NCI-H146 treated with DMSO at 0.1 percent for 48 hours (cell line): ENCODE results near the gene FRMD8.
"Not testable (repeated sequence)": the region's sequence is repeated elsewhere in the genome, so short reads cannot be mapped to it uniquely, and the experiment has no call there.

Experiments used
- DNase-seq: peaks from one replicate; lab custom pipeline; 2025; ENCODE audit not compliant: unreplicated experiment; lab: John Stamatoyannopoulos, UW

Gene FRMD8

DNA sequence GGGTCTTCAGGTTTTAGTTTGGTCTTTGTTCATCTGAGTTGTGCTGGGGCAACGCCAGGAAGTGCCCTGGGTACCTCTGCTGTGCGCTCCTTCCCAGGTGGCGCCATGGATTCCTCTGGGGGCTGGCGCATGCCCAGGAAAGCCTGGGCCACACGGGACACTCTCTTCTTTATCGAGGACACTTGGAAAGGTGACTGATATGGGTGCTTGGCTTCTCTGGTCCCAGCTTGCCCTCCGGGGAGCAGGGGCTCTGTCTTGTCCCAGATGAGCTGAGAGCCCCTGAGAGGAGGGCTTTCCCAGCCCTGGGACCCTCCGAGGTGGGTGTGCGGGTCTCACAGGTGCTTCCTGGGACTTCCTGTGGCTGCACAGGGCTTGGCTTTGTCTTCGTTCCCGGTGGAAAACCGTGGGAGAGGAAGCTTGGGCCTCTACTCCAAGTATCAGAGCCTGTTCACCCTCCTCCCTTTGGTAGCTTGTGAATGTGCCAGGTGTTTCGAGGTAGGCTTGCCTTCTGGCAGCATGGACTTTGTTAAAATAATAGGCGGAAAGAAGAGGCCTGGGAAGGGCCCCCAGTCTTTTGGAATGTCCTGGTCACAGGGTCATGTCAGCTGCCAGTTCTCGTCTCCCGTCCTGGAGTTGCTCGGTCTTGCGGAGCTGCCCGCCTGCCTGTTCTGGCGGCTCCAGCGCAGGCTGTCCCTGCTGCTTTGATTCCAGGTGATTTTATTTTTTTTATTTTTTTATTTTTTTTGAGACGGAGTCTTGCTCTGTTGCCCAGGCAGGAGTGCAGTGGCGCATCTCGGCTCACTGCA lies 26.0 kb downstream of the FRMD8 start:
- no peak for DNase-seq

DNA sequence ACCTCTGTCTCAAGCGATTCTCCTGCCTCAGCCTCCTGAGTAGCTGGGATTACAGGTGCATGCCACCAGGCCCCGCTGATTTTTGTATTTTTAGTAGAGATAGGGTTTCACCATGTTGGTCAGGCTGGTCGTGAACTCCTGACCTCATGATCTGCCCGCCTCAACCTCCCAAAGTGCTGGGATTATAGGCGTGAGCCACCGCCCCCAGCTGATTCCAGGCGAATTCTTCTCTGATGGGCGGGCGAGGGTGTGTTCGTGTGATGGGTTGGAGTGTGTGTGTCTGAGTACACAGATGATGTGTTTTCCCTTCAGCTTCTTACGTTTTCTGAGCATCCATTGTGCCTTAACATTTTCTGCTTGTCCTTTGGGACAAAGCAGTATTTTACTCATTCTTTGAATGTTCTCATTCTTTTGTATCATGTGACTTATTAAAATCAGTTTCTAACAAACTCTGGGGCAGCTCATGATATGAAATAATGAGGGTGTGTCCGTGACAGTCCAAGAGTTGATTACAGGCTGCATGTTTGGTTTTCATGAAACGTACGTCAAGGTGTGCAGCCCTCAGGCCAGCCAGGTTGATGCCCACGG lies 26.7 kb downstream of the FRMD8 start:
- DNase-seq, result not testable (repeated sequence)

- no peak for DNase-seq
These were observed 28.5 kb downstream of the FRMD8 start for GRCh38 chr11:65414776-65415498.

- DNase-seq, result no peak
These were observed 29.3 kb downstream of the FRMD8 start for GRCh38 chr11:65415499-65416340.

GRCh38 chr11:65416341-65416824 lies 29.9 kb downstream of the FRMD8 start:
- peak; percentile 48 for DNase-seq

GRCh38 chr11:65416841-65417701 lies 30.6 kb downstream of the FRMD8 start:
- no peak for DNase-seq

- DNase-seq, result no peak
These were observed 31.4 kb downstream of the FRMD8 start for GRCh38 chr11:65417702-65418430.

DNA sequence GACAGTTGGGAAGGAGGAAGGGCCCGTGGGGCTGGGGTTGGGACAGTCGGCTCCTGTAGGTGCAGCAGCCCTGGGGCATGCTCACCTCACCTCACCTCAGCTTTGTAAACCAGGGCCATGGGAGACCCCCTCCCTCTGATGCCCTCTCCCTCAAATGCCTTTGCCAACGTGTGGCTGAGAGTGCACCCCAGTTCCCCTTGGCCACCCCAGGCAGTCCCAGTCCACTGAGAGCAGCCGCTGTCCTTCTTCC lies 31.9 kb downstream of the FRMD8 start:
- DNase-seq, result no peak

DNA sequence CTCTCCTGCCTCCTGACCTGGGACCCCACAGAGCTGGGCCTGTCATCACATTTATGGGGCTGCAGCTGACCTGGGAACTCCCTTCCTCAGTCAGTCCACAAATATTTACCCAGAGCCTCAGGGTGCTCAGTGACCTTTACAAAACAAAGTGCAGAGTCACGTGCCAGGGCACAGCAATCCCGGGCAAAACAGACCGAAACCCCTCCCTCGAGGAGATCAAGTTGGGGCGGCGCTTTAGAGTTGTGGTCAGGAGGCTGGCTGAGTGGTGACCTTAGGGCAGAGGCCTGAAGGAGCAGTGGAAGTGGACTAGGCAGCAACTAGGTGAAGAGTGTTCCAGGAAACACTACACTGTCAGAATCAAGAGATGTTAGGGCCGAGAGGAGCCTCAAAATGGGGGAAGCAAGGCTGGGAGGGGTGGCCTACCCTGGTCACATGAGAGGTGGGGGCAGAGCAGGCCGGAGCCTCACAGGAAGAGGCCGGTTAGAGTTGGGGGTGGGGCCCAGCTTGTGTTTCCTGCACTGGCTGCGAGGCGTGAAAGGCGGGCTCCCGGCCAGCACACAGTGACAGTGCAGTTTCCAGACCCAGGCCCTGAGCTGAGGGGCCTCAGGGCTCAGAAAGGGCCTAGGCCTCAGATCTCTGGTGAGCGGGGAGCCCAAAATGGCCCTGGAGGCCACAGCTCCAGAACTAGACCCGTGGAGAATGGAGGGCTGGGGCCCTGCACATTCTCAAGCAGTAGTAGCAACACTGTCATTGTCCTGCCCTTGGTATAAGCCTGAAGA lies 32.4 kb downstream of the FRMD8 start:
- peak; percentile 97 for DNase-seq

DNA sequence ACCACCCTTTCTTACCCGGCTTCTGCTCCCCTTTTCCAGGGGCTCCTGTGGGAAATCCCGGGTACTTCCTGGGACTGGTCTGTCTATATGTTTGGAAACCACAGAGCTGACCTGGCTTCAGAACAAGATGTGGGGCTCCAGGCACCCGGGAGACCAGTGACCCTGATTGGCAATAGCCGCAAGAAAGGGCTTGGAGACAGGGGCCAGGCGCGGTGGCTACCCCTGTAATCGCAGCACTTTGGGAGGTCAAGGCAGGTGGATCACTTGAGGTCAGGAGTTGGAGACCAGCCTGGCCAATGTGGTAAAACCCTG lies 33.0 kb downstream of the FRMD8 start:
- no peak for DNase-seq

DNA sequence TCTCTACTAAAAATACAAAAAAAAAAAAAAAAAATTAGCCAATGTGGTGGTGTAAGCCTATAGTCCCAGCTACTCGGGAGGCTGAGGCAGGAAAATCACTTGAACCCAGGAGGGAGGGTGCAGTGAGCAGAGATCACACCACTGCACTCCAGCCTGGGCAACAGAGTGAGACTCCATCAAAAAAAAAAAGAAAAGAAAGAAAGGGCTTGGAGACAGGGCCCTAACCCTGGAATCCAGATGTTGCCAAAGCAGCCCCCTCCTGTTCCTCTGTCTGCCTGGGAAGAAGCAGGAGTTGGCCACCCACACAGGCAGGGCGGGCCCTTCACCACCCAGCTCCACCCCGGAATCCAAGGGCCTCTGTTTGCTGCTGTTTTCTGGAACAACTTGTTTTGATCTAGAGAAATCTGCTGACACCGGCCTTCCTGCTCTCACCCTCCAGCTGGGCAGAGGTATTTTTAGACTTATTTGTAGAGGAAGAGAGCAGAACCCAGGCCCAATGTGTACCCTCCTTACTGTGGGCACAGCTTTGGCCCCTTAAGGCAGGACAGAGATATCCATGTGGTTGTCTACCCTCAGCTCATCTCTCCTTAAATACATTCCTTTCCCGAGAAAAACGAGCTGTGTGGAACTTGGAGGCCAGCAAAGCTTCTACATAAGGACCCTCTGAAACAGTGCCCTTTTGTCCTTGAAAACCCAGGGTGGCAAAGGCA lies 33.5 kb downstream of the FRMD8 start:
- DNase-seq, result no peak

GRCh38 chr11:65420506-65420905 lies 34.1 kb downstream of the FRMD8 start:
- DNase-seq, result no peak

DNA sequence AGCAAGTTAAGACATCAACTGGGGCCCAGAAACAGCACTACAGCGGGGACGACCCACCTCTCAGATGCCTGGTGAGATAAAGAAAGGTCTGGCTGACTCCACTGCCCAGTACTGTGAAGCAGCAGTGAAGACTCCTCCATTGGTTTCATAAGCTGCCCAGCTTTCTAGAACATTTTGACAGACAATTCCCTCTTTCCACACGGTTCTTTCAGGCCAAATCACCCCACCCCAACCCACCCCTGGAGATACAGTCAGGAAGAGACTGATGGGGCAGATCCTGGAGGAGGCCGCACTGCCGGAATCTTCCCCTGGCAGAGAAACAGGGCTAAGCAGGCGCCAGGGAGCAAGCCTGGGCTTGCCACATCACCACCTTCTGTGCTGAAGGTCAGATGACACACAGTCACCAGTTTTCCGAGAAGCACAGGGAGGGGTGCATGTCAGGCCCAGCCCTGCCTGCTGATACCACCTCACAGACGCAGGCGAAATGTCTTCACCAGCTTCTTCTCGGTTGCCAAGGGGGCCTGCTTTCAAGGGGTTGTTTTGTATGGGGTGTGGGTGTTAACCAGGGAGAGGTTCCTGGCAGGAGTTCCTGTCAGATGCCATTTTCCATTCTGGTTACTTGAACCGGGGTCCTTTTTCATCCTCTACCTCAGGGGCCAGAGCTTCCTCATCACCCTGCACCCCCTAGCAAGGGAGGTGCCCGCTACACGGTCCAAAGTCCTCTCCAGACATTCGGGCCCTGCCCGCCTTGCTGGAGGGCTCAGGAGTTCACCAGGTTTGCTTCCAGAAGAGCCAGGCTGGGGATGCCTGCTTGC lies 34.7 kb downstream of the FRMD8 start:
- DNase-seq, result peak; percentile 81

DNA sequence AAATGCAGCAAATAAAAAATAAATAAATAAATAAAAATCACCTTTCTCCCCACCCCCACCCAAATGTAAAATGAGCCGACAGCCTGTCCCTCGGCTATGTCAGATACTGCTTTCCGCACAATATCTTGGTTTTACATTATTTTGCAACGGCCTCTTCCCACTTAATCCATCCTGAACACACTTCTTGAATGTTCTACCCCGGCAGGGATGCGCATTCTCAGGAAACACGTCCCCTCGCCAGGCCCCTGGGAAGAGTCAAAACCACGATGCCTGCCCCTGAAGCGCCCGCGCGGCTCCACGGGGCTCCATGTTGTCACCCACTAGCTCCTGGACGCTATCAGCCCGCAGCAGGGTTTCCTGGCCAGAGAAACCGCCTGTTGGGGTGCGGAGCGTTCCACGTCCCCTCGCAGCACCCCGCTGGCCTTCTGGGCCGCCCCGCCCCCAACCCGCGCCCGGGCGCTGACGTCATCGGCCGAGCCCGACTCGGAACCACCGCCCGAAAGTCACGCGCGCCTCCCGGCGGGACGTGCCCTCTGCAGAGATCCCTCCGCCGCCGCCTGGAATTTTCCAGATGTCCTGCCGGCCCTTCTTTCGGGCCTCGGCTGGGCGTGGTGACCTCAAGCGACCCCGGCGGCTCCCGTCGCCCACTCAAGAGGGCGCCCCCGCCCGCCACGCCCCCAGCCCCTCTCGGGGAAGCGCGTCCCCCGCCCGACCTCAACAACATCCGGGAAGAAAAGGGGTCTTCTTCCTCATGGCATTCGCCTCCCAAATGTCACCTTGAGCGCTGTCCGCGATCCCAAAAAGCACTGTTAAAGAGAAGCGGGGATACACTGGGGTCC lies 35.6 kb downstream of the FRMD8 start:
- DNase-seq, result no peak

DNA sequence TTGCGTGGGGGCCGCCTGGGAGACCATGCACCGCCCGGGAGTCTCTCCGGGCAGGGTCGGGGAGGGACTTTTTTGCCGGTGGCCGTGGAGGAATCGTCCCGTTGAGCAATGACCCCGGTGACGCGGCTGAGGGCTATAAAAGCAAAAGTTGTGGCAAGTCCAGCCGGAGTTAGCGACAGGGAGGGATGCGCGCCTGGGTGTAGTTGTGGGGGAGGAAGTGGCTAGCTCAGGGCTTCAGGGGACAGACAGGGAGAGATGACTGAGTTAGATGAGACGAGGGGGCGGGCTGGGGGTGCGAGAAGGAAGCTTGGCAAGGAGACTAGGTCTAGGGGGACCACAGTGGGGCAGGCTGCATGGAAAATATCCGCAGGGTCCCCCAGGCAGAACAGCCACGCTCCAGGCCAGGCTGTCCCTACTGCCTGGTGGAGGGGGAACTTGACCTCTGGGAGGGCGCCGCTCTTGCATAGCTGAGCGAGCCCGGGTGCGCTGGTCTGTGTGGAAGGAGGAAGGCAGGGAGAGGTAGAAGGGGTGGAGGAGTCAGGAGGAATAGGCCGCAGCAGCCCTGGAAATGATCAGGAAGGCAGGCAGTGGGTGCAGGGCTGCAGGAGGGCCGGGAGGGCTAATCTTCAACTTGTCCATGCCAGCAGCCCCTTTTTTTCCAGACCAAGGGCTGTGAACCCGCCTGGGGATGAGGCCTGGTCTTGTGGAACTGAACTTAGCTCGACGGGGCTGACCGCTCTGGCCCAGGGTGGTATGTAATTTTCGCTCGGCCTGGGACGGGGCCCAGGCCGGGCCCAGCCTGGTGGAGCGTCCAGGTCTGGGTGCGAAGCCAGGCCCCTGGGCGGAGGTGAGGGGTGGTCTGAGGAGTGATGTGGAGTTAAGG lies 36.4 kb downstream of the FRMD8 start, which contains the start of gene NEAT1:
Gene NEAT1, plus strand, starts transcription at position 166 of the 883 bp plus-strand sequence.
- DNase-seq, result no peak
